ENCODE results near the gene ANKRD13D.

DNA sequence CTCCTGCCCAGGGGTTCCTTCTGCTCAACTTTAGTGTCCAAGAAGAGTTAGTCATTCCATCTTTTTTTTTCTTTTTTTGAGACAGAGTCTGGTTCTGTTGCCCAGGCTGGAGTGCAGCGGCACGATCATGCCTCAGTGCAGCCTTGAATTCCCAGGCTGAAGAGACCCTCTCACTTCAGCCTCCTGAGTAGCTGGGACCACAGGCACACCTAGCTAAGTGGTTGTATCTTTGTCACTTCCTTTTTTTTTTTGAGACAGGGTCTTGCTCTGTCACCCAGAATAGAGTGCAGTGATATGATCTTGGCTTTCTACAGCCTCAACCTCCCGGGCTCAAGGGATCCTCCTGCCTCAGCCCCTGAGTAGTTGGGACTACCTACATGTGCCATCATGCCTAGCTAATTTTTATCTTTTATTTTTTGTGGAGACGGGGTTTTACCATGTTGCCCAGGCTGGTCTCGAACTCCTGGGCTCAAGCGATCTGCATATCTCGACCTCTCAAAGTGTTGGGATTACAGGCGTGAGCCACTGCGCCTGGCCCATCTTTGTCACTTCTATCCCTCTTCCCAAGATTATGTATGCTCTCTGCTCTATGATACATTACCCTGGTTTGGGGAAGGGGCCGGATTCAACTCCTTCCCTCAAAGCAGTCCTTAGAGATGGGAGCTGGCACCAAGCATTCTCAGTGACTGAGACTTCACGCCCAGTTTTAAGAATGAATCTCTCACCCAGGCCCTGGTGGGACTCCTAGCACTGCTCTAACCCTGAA is 24.2 kb downstream of the ANKRD13D start:
- TF ChIP-seq, protein P1, sequence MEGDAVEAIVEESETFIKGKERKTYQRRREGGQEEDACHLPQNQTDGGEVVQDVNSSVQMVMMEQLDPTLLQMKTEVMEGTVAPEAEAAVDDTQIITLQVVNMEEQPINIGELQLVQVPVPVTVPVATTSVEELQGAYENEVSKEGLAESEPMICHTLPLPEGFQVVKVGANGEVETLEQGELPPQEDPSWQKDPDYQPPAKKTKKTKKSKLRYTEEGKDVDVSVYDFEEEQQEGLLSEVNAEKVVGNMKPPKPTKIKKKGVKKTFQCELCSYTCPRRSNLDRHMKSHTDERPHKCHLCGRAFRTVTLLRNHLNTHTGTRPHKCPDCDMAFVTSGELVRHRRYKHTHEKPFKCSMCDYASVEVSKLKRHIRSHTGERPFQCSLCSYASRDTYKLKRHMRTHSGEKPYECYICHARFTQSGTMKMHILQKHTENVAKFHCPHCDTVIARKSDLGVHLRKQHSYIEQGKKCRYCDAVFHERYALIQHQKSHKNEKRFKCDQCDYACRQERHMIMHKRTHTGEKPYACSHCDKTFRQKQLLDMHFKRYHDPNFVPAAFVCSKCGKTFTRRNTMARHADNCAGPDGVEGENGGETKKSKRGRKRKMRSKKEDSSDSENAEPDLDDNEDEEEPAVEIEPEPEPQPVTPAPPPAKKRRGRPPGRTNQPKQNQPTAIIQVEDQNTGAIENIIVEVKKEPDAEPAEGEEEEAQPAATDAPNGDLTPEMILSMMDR (IDR thresholded peaks at IDR 0.05), result no peak
- no peak for TF ChIP-seq POLR2A (IDR thresholded peaks at IDR 0.05)

Data from heart left ventricle (tissue), 13 donors.